HG03060 (cell line): Measurements from ENCODE around the gene WARS2.

Experiments
- ATAC-seq: cut with Tn5 transposase; IDR thresholded peaks from one replicate; pipeline ENCODE4 v1.9.1; 2021; ENCODE audit warnings: low read depth, moderate number of reproducible peaks; ENCODE audit not compliant: unreplicated experiment

Gene WARS2

DNA sequence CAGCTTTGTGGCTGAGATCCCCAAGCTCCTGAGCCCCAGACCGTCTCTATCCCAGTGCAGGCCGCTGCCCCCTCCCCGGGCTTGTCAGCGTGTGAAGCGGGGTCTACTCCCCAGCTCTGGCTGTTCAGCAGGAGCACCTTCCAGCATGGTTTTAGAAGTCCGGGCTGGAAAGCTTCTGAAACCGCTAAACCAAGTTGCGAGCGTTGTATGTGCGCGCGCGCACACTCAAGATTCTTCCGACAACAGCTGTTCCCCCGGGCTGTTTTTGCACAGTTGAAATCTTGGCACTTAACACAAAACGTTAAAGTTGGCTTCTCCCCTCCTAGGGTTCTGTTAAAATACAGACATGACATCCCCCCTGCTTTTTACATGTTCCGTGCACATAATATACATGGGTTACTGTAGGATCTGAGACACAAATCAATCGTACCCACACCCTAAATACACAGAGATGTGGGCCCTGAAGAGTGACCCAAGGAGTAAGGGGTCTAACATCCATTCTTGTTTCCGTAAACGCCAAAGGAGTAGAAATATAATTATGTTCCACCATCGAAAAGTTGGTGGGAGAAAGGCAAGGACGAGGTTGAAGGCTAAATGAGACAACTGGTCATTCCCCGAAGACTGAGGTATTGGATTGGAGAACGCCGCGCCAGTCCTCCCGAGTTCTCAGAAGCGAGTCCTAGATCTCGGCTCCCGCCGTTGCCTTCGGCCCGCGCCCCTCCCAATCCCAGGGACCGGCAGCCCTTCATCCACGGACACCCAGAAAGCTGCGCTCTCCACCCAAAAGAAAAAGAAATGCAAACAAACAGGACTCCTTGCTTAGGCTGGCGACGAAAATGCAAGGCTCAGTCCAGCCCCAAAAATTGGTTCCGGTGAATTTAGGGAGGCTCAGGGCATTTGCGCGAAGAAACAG is 153.6 kb downstream of the WARS2 start:
- no peak for ATAC-seq

DNA sequence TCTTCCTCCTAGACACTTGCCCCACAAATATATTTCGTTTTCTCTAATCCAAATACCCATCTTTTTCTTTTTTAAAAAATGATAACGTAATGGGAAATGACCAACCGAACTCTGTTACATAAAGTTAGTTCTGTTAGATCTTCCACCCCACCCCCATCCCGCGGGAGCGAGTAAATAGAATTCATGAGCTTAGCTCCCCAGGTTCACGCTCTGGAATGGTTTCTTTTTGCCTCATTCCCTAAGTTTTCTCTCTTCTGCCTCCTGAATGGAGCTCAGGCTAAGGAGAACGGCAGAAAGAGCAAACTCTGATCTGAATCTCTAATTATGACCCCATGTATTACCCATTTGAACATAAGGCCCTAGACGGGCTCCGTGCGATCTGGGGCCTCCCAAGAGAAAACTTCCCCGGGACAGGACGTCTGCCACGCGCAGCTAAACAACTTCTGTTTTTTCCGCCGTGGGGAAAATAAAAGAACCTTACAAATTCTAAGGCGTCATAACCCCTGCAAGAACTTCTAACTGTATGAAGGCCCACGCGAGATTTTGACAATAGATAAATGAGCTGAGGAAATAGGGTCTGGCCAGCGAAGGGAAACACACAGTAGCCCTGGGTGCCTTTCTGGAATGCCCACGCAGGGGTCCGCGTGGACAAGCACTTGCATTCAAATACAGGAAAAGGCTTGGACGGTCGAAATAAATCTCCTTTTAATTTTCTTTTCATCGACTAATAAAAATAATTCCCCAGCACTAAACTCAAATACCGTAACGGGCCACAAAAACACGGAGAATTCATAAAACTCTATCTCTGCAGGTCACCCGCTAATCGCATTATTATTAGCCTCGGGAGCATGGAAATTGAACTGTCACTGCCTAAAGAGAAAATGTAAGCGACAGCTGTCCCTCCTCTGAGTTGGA is 154.6 kb downstream of the WARS2 start:
- ATAC-seq, result no peak

DNA sequence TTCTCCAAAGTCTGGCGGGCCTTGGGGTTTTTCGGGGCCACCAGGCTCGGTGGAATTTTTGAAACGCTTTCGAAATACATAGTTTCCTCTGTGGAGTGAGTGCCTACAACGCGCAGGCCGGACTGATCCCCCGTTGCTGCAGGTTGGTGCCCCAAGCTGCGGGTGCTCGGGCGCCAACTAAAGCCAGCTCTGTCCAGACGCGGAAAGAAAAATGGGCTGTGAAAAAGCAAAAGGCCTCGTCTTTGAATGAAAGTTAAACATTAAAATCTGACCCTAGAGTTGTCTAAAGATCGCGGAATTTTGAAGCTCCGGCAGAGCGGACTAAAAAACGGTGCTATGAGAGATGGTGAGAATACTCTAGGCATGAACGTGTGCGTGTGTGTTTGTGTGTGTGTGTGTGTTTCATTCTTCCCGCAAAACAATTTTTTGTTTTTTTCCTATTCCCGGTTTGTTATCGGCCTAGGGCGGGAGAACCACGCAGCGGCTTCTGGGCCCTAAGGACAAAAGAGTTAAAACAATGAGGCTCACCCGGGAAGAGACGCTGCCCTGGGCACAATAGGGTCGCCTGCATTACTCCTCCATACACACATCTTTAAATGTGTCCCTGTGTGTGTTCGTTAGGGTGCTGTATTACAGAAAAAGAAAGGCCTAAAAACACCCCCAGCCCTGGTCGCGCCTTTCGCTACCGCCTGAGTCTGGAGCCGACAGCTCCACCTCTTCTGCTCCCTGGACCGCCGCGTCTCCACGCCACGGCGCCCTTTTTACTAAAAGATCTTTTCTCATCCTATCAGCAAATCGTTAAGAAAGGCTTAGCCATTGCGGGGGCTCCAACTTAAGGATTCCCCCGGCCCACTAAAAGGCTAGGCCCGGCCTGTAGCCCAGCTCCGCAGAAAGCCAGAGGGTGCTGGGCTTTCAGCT is 155.5 kb downstream of the WARS2 start:
- no peak for ATAC-seq

DNA sequence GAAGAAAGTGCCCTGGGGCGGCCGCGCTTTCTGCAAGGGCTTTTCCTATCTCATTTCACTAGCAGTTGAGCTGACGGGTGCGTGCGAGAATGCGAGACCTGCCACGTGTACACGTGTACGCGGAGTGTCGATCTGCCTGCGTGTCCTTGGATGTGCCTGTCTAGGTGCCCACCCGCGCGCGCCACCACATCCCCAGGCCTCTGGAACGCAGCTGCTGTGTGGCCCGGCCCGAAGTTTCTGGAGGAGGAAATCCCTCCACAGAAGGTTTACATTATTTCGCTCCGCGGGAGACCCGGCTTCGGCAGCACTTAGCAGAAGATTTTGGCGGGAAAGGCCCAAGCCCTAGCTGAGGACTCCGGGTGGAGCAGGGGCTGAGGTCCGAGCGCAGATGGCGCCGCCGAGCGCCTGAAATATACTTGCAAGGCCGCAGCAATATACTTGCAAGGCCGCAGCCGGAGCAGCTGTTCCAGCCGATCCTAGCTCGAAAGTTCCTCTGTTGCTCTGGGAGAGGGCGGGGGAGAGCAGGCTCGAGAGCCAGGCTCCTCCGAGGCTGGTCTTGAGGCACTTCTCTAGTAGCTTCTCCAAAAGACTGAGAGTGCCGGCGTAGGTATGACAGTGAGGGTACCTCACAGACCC is 156.2 kb downstream of the WARS2 start:
- ATAC-seq, result no peak

DNA sequence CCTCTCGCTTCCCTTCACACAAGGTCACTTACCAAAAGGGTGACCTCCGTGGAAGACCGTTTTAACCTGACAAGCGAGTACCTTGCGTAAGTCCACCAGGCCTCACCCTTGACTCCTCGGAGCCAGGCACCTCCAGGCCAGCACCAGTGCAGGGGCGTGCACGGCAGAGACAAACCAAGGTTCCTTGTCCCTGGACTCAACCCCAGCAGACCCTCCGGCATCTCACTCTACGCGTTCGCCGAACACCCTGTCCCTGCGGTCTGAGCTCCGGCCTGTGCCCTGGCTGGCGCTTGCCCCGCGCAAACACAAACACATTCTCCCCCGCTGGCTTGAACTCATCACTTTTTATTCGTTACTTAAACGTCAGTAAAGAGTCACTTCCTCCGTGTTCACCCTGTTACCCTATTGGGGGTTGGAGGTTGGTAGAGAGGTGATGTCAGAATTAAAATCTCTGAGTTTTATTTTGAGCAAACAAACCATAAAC is 156.9 kb downstream of the WARS2 start:
- ATAC-seq, result no peak

DNA sequence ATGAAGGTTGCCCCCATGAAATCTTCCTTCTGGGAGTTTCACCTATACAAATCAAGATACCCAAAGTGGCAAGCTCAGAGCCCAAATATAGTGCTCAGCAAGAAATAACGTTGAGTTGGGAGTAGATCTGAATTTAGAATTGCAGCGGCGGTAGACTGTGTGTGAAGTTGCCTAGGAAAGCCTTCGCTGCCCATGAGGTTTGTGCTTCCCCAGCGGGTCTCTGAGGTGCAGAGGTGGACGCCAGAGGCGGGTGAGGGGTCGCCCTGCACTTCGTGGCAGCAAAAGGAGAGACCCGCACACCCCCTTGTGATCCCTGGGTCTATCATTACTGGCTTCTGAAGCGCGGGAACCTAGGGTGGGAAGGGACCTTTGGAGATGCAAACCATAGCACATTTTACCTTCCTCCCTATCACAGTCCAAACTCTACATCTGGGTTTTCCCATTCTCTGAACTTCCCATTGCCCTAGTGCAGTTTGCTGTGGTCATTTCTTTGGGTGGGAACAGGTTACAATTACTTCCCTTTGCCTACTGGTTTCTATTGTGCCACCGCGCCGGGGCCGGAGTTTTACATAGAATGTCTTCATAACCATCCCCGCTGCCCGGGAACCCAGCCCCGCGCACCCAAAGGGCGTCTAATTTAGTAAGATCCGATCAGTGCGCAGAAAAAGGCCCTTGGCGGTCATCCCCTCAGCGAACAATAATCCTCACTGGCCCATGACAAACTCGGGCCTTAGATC is 157.5 kb downstream of the WARS2 start:
- ATAC-seq, result no peak

DNA sequence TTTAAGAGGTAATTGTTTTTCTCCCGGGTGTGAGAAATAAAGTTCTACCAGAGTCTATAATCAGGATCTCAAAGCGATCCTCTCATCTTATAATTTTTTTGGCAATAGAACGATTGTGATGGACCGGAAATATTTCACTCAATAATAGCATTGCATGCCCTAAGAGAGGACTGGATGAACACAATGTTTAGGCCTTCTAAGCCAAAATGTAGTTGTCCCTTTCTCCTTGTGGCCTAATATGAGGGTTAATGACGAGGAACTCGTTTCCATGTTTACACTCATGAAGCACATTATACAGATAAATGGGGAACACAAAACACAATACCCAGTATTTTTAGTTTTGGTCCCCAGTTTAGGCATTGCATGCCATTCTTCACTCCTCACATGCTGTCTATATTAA is 158.2 kb downstream of the WARS2 start:
- no peak for ATAC-seq

DNA sequence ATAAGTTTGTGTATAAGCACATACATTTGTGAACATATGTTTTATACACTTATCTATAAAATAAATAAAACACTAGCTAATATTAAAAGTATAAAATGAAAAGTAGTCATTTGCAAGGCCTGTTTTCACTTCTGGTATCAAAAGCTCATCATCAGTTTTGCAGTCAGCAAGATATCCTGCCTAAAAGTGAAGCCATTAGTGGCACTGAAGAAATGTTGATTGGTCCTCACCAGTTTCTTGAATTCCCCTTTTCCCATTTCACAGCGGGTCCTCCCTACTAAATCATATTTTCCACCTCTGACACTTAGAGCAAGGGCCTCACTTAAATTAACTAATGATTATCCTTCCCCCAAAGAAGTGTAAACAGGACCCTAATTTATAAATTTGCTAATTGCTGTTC is 159.0 kb downstream of the WARS2 start:
- ATAC-seq, result no peak
